Duodenal mucosa (tissue), 2 donors: ENCODE measurements around the gene IL17RD.

Experiments
- H3K27ac ChIP-seq: one replicate; pipeline ENCODE4 v1.7.0; 2013; ENCODE audit warnings: low read depth, low read length
- H3K27me3 ChIP-seq, 2 donors: one replicate each; pipeline ENCODE4 v1.7.0; 2013; ENCODE audit warnings: low read length in 2 of 2, control low read depth in 1 of 2; ENCODE audit not compliant: insufficient read depth in 2 of 2, control insufficient read depth in 1 of 2
- H3K36me3 ChIP-seq, 2 donors: one replicate each; pipeline ENCODE4 v1.7.0; 2013; ENCODE audit warnings: low read length in 2 of 2, control low read depth in 1 of 2; ENCODE audit not compliant: insufficient read depth in 2 of 2, control insufficient read depth in 1 of 2
- H3K4me1 ChIP-seq, 2 donors: one replicate each; pipeline ENCODE4 v1.7.0; 2013; ENCODE audit warnings: low read length in 2 of 2, control low read depth in 1 of 2; ENCODE audit not compliant: insufficient read depth in 2 of 2, control insufficient read depth in 1 of 2
- H3K4me3 ChIP-seq, 2 donors: one replicate each; pipeline ENCODE4 v1.7.0; 2013; ENCODE audit warnings: low read length in 2 of 2, low read depth in 1 of 2
- H3K9ac ChIP-seq, 2 donors: one replicate each; pipeline ENCODE4 v1.7.0; 2013; ENCODE audit warnings: low read length in 2 of 2, low read depth in 1 of 2
- H3K9me3 ChIP-seq, 2 donors: one replicate each; pipeline ENCODE4 v1.7.0; 2013; ENCODE audit warnings: low read length in 2 of 2, control low read depth in 1 of 2; ENCODE audit not compliant: control insufficient read depth in 1 of 2

The IL17RD gene

DNA sequence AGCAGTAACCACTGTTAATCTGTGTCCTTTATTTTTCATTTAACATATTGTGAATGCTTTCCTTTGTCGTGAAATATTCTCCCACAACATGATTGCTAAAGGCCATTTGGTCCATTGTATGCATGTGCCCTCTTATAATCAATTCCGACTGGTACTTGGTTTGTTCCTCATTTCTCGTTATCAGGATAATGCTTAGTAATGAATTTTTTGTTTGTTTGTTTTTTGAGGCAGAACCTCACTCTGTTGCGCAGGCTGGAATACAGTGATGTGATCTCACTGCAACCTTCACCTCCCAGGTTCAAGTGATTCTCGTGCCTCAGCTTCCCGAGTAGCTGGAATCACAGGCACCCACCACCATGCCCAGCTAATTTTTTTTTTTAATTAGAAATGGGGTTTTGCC lies 82.7 kb downstream of the IL17RD start:
- Histone ChIP-seq H3K9me3 (no peaks in the 10 kb centered on the region), H3K4me3 (no peak overlapping the region), H3K27ac (no peak overlapping the region), H3K36me3 (no peaks in the 10 kb centered on the region), H3K27me3 (peaks cover 4 to 8% of the 10 kb centered on the region in 2 donors), H3K4me1 (peaks cover 7 to 10% of the 10 kb centered on the region in 2 donors), H3K9ac (no peak overlapping the region)

DNA sequence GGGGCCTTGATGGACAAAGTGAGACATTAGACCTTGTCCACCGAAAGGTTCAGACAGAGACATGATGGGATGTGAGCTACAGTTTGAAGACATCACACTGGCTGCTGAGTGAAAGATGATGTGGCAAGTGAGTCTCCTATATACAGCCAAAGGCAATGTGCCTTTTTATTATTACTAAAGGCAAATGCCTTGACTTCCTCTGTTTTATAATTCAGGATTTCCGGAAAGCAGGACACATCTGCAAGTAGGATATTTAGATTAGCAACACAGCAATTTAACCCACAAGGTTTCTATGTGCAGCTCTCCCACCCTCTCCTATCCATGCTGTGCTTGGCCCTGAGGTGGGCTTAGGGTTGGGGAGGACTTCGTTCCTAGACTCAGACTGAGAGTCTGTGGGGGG lies 84.0 kb downstream of the IL17RD start:
- no peaks in the 10 kb centered on the region for H3K9me3 ChIP-seq
- no peak overlapping the region for H3K27ac ChIP-seq
- no peak overlapping the region for H3K4me3 ChIP-seq
- no peak overlapping the region for H3K9ac ChIP-seq
- peaks cover 7 to 10% of the 10 kb centered on the region in 2 donors for H3K4me1 ChIP-seq
- H3K27me3 ChIP-seq: peaks cover 4 to 12% of the 10 kb centered on the region in 2 donors
- no peaks in the 10 kb centered on the region for H3K36me3 ChIP-seq

DNA sequence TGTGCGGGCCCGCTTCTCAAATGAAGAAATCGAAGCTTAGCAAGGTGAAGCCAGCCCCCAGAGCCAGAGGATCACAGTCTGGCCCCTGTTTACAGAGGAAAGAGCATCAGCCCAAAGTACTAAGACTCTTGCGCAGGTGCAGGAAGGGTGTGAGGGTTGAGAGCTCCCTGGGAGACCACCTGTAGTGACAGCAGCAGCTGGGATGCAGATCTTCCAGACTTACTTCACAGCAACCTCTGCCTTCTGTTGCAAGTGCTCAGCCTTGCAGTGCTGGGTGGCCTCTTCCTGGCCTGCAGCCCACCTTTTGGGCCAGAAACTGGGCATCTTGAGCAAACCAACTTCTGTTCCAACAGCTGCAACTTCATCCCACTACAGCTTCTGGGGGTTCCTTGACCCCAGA lies 85.0 kb downstream of the IL17RD start:
- H3K27me3 ChIP-seq: peaks cover 4 to 12% of the 10 kb centered on the region in 2 donors
- H3K36me3 ChIP-seq: no peaks in the 10 kb centered on the region
- H3K4me1 ChIP-seq: peaks cover 7 to 10% of the 10 kb centered on the region in 2 donors

DNA sequence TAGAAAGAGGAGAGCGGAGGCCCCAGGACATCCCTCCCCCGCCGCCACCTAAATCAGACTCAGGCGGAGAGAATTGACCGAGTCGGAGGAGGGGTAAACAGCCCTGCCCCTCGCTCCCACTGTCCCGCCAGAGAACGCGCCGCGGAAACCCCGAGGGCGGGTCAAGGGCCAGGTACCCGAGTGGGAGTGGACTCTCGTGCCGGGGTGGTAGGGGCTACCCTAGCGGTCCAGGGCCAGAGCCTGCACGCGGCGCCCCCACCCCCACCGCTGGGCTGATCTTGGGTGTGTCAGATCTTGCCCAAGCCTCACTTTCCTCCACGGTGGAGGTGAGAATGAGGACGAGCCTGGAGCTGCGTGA lies 85.7 kb downstream of the IL17RD start:
- Histone ChIP-seq H3K36me3 (no peaks in the 10 kb centered on the region), H3K4me3 (peak overlapping the region; percentile 78 to 80), H3K9ac (peak overlapping the region in 1 of 2 donors; percentile 25), H3K4me1 (peaks cover 7 to 10% of the 10 kb centered on the region in 2 donors), H3K9me3 (no peaks in the 10 kb centered on the region), H3K27ac (no peak overlapping the region), H3K27me3 (peaks cover 4 to 12% of the 10 kb centered on the region in 2 donors)

More for the DNA sequence above, 85.0 kb downstream of the IL17RD start:
- no peaks in the 10 kb centered on the region for H3K9me3 ChIP-seq
- no peak overlapping the region for H3K4me3 ChIP-seq
- no peak overlapping the region for H3K27ac ChIP-seq
- no peak overlapping the region for H3K9ac ChIP-seq

DNA sequence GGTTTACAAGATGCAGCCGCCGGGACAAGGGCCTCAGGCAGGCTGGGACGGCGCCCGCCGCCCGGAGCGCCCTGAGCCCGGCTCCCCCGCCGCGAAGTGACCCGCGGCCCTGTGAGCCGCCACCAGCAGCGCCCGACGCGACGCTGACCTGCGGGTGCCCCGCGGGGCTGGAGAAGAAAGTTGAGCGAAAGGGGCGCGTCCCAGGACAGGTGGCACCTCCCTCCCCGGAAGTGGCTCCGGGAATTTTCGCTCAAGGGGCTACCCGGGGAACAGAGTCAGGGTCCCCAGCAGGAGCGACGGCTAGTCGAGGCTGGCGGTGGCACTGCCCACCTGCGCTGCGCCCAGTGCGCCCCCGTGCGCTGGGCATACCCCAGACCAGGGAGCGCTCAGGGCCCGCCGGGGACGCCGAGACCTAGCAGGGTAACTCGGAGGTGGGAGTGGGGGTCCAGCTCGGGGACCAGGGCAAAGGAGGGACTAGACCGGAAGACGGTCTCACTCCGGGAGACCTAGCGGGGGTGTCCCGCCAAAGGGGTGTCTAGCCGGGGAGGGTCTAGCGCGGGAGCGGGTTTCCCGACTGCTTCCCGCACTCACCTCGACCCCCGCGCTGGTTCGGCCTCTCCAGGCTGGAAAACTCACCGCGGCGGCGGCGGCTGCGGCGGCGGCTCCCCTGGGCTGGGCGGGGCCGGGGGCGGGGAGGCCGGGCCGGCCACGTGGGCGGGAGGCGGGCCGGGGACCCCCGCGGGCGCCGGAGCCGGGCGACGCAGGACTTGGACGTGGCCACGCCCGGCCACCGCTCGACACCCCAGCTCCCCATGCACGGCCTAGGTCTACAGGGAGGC lies 86.3 kb downstream of the IL17RD start:
- H3K9me3 ChIP-seq: no peaks in the 10 kb centered on the region
- peak overlapping the region; percentile 78 to 80 for H3K4me3 ChIP-seq
- H3K36me3 ChIP-seq: no peaks in the 10 kb centered on the region
- peaks cover 7 to 10% of the 10 kb centered on the region in 2 donors for H3K4me1 ChIP-seq
- no peak overlapping the region for H3K27ac ChIP-seq
- H3K27me3 ChIP-seq: peaks cover 4 to 12% of the 10 kb centered on the region in 2 donors
- H3K9ac ChIP-seq: peak overlapping the region; percentile 64 to 66

DNA sequence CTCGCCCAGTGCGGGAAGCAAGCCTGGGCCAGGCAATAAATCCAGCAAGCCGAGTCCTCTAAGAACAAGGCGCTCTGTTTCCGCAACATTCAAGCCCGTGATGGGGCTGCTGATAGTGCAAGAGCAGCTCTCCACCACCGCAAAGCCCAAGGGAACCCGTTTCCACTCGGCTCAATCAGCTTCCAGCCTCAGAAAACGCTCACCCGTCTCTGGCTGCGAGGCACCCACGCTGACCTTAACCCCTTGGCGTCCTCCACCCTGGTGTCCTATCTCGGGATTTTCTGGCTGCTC lies 86.9 kb downstream of the IL17RD start:
- Histone ChIP-seq H3K27me3 (peaks cover 4 to 12% of the 10 kb centered on the region in 2 donors), H3K4me1 (peaks cover 7 to 10% of the 10 kb centered on the region in 2 donors), H3K36me3 (no peaks in the 10 kb centered on the region), H3K9ac (peak overlapping the region; percentile 64 to 66), H3K27ac (no peak overlapping the region), H3K4me3 (peak overlapping the region; percentile 78 to 80), H3K9me3 (no peaks in the 10 kb centered on the region)

DNA sequence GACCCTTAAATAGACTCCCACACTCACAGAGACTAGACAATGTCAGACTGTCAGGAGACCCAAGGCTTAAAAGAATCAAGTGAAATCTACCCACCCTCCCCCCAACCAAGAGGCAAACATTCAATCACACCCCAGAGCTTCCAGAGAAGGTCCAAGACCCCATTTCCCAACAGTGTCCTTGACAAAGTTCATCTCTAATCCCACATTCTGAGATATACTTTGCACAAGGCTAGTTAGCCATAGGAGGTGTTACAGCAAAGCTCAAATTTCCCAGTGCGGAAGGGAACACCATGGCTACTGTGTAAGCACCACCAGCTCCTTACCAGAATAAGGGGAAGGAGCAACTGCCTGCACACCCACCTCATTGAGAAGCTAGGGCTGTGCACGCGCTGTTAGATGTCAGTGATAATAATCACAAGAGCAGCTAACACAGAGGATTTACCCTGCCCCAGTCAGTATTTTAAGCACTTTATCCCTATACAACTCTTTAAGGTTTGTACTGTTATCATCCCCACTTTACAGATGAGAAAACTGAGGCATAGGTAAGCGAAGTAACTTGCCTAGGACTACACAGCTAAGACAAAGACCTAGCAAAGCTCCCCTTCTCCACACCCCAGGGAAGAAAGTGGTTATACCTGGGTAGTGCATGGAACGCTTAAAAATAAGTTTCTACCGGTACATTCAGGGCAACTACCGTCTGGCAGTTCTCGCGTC lies 87.4 kb downstream of the IL17RD start:
- H3K36me3 ChIP-seq: no peaks in the 10 kb centered on the region
- H3K4me3 ChIP-seq: peak overlapping the region; percentile 78 to 80
- peaks cover 4 to 12% of the 10 kb centered on the region in 2 donors for H3K27me3 ChIP-seq
- no peaks in the 10 kb centered on the region for H3K9me3 ChIP-seq
- peak overlapping the region; percentile 64 to 66 for H3K9ac ChIP-seq
- no peak overlapping the region for H3K27ac ChIP-seq
- H3K4me1 ChIP-seq: peaks cover 7 to 10% of the 10 kb centered on the region in 2 donors

DNA sequence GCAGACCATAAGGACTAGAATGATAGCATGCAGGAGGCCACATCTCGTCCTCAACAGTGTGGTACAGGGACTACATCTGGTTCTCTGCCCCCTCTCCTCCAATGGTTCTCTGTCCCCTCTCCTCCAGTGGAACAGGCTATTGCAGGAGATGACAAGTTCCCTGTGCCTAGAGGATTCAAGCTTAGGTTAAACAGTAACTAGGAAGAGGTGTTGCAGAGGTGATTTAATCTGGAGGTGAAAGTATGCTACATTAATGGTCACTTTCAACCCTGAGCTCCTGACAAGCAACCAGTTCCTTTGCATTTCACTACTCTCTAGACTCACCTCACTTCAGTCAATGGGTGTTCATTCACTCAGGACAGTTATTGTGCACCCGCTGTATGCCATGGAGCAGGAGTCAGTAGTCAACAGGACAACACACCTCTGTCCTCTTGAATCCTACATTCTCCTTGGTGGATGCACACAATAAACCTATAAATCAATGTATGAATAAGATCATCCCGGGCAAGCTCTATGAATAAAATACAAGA lies 88.7 kb downstream of the IL17RD start:
- Histone ChIP-seq H3K27ac (no peak overlapping the region), H3K9me3 (no peaks in the 10 kb centered on the region), H3K27me3 (peaks cover 4 to 12% of the 10 kb centered on the region in 2 donors), H3K36me3 (no peaks in the 10 kb centered on the region), H3K4me1 (peaks cover 7 to 10% of the 10 kb centered on the region in 2 donors), H3K9ac (no peak overlapping the region), H3K4me3 (no peak overlapping the region)

DNA sequence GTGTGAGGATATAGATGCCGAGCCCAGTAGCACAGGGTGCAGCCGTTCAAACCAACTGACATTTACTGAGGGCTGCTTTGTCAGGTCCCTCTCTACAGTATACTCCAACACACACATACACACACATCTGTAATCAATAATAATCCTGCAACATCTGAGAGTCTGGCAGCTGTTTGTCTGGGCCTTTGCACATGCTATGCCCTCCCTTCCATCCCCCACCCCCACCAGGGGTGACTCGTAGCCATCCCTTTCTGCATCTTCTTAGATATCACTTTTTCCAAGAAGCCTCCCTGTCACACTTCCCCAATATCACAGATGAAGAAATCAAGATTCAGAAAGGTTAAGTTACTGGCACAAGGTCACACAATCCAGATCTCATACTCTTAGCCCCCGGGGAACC lies 91.0 kb downstream of the IL17RD start:
- Histone ChIP-seq H3K4me3 (no peak overlapping the region), H3K9me3 (no peaks in the 10 kb centered on the region), H3K4me1 (peaks cover 5 to 7% of the 10 kb centered on the region in 2 donors), H3K27me3 (peaks cover 0 to 12% of the 10 kb centered on the region in 2 donors), H3K27ac (no peak overlapping the region), H3K36me3 (no peaks in the 10 kb centered on the region), H3K9ac (no peak overlapping the region)

DNA sequence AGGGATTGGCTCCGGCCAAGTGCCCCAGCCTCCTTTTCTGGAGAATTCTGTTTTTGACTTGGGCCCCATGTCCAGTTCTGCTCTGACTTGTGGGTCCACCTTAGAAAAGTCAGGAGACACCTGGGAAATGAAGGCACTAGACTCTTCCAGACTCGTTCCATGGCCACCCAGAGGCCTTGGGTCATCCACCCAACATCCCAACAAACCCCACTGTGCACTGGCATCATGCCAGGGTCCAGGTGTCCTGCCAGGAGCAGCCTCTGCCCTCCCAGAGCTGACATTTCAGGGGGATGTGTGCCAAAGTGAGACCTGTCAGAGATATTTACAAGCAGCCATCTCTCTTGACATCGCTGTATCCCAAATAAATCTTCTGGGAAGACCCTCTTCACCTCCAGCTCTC lies 91.5 kb downstream of the IL17RD start:
- H3K27ac ChIP-seq: no peak overlapping the region
- peaks cover 5 to 7% of the 10 kb centered on the region in 2 donors for H3K4me1 ChIP-seq
- H3K36me3 ChIP-seq: no peaks in the 10 kb centered on the region
- no peak overlapping the region for H3K9ac ChIP-seq
- no peaks in the 10 kb centered on the region for H3K9me3 ChIP-seq
- no peak overlapping the region for H3K4me3 ChIP-seq
- H3K27me3 ChIP-seq: peaks cover 0 to 12% of the 10 kb centered on the region in 2 donors
